GM21723 (cell line): Measurements from ENCODE around the gene SLC22A17.

Experiments
- ATAC-seq: cut with Tn5 transposase; IDR thresholded peaks from one replicate; pipeline ENCODE4 v1.9.1; 2021; ENCODE audit warnings: mild to moderate bottlenecking, moderate library complexity; ENCODE audit not compliant: unreplicated experiment

Gene SLC22A17

GRCh38 chr14:23382276-23382675, 29.6 kb upstream of the SLC22A17 start:
- ATAC-seq: no peak

DNA sequence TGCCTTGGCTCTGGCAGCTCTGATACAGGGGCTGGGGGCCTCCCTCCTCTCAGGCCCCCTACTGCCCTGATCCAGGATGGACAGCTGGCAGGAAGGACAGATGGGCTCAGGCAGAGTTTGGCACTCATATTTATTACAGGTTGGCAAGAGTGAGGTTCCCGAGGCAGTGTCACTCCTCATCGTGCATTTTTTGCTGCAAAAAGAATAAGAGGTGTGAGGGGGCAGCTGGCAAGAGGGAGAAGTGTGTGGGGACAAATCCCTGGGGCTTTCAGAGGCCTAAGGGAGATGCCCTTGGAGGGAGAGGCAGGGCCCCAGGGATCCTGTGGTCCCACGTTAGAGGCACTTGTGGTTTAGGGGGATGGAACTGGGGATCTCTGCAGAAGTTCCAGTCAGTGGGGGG, 29.2 kb upstream of the SLC22A17 start:
- no peak for ATAC-seq

DNA sequence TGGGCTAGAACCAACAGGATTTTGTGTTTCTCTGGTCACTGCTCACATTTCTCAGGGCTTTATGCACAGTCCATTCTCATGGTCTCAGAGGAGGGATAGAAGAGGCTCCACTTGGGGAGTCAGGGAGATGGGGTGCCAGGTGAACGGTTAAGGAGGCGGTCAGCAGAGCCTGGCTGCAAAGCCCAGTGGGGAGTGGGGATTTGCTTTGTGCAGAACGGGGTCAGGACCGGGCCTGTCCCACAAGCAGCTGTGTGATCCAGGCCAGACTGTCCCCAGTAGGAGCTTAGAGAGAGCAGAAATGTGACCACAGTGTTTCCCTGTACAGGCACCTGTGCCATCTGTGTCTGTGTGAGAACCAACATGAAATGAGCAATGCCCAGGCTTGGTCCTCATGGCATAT, 28.3 kb upstream of the SLC22A17 start:
- no peak for ATAC-seq

GRCh38 chr14:23380197-23380914, 27.7 kb upstream of the SLC22A17 start:
- ATAC-seq: no peak

GRCh38 chr14:23379366-23380196, 26.9 kb upstream of the SLC22A17 start:
- no peak for ATAC-seq

DNA sequence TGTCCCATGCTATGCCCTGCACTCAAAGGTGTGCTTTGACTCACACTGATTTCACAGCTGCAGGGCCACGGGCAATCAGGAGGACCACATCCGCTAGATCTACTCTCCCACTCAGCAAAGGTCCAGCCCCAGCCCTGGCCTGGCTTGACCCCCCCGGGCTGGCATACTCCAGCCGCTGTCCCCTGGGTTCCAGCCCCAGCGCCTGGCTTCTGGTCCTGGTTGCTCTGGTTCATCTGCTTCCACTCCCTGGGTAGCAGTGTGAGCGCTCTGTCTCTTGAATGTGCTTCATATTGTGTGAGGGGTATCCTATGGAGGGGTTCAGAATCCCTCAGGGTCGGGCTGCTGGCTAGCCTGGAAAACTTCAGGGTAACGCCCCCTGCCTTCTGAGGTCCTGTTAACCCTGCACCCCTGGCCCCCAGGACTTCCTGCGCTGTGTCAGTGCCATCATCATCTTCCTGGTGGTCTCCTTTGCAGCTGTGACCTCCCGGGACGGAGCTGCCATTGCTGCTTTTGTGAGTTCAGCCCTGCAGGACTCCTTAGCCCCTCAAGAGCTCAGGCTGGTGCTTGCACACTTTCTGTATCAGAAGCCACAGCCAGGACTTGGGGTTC, 26.0 kb upstream of the SLC22A17 start:
- no peak for ATAC-seq

DNA sequence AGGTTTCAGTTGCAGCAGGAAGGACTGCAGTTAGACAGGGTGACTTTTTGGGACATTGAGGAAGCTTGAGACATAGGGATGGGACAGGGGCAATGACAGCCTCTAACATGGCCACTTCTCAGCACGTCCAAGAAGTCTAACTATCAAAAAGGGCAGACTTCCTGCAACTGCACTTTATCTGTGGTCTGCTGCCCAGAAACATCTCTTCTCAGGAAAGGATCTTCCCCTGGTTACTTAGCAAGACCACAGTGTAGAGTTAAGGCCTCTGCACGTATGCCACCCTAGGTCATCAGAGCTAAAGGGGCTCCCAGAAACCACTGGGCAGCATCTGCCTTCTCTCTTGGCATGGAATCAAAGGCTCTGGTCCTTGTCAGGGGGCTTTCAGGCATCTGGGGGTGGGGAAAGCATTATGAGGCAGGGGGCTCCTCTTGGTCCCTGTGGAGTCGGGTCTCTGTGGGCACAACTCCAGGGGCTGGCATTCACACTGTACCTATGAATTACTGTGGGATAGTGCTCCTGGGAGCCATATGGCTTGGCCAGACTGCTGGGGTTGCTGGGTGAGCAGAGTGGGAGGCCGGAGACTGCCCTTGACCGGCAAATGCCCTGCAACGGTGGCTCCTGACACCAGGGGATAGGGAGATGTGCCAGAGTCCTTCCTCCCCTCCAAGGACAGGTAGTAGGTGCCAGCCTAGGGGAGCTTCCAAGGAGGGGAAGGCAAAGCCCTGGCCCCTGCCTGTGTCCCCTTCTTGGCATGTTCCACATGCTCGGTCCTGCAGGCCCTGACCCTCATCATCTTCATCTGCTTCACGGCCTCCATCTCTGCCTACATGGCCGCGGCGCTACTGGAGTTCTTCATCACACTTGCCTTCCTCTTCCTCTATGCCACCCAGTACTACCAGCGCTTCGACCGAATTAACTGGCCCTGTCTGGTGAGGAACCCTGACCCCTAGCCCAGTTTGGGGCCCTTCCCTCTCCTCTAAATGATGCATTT, 25.2 kb upstream of the SLC22A17 start:
- ATAC-seq: no peak

DNA sequence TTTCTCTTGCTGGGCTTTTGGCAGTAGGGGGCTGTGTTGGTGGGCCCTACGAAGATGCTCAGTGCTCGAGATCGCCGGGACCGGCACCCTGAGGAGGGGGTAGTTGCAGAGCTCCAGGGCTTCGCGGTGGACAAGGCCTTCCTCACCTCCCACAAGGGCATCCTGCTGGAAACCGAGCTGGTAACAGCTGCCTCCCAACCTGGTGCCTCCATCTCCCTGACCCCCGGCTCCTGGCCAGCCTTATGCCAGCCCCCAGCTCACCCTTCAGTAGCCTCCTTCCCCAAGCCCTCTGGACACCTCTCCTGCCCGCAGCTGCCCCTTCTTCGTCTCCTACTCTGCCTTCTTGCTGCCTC, 24.5 kb upstream of the SLC22A17 start:
- ATAC-seq: no peak

- no peak for ATAC-seq
These were observed 24.0 kb upstream of the SLC22A17 start, which contains the start of gene CMTM5 for GRCh38 chr14:23376482-23377197. CMTM5 (plus strand) TSS chr14:23377046; CDS start chr14:23377252, 206 bp downstream.

GRCh38 chr14:23375527-23376251, 23.0 kb upstream of the SLC22A17 start:
- ATAC-seq: no peak

- ATAC-seq: no peak
These were observed 20.4 kb upstream of the SLC22A17 start for GRCh38 chr14:23373041-23373440.

DNA sequence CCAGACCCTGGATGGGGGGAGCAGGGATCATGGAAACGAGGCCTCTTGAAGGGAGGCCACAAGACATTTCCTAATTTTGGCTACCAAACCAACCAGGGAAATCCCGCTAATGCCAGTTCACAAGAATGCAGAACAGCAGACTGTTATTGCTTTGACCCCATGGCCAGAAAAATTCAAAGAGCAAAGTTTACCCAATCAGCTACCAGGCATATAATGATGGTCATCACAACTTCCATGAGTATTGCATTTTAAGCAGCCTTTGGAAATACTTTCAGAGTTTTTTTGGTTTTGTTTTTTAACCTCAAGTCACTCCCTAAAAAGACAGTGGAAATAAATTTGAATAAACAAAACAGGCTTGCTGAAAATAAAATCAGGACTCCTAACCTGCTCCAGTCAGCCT, 19.8 kb upstream of the SLC22A17 start, which contains the start of gene IL25:
IL25 (plus strand) TSS at position 301 of the 400 bp plus-strand sequence.
- no peak for ATAC-seq

- ATAC-seq: no peak
These were observed 19.2 kb upstream of the SLC22A17 start for GRCh38 chr14:23371865-23372264.

DNA sequence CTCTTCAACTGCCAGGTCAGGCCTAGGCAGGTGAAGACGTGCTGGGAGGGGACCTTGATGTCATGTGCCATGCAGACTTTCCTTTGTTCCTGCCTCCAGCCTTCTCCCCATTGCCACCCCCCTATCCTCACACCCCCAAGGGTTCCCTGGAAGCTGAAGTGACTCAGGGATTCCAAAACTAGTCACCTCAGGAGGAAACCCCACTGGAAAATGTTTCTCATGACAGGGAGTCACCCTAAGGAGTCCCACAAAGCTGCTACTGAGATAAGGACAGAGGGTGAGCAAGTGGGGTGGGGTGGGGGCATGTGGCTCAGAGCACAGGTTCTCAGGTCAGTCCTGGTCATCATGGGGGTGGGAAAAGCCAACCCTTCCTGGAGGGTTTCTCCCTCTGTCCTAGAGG, 17.5 kb upstream of the SLC22A17 start:
- ATAC-seq: no peak

- no peak for ATAC-seq
These were observed 13.8 kb upstream of the SLC22A17 start for GRCh38 chr14:23366426-23366921.

DNA sequence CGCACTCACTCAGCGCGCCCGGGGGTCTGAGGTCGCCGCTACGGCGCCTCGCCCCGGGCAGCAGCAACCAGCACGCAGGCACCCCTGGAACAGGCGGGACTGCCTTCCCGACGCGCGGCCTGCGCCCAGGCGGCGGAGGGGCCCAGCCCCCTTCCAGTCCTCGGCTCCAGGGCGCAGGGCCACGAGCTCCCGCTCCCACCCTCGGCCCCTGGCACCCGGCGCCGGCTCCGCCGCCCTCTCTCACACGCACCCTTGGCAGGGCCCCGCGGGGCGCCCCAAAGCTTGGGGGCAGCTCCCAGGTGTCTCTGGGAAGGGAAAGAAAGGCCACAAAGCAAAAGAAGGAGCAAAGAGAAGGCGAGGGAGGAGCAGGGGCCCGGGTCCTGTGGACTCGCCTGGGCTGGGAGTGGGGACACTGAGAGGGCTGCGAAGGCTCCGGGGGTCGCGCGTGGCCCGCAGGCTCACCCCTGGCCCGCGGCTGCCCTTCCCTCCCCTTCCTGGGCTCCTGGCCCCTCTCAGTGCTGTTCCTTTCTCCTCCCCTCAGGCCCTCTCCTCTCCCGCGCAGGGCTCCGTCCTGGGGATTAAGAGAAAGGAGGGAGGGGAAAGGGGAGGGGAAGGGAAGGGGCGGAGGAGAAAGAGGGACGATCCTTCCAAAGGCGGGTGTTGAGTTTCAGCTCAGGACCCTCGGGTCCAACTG, 13.2 kb upstream of the SLC22A17 start:
- no peak for ATAC-seq

- ATAC-seq: no peak
These were observed 12.5 kb upstream of the SLC22A17 start, which contains the start of gene EFS for GRCh38 chr14:23365036-23365731. EFS (minus strand) TSS chr14:23365172; CDS start chr14:23365025, 147 bp downstream.
